ENCODE results near the gene OR8U1.

Gene OR8U1

DNA sequence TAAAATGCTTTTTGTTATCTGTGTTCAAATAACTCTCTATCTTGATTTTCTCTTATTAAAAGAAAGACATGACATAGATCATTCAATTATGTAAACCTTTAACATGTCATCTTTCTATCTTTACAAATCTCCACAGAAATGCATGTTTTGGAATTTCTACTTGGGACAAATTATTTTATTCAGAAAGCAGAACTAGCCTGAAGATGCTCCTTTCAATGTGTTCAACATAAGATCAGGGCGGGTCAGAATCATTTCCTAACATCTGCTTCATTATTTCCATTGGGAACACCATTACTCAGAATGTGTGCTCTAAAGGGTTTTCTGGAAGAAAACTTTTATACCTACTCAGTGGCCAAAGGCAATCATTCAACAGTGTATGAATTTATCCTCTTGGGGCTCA is 37.0 kb downstream of the OR8U1 start, which contains the start of gene OR5AL1:
TSS of gene OR5AL1 (plus strand) at position 301 of the 400 bp plus-strand sequence.
- no peak within 1 kb of the TSS for H3K4me2 ChIP-seq (ENCODE audit: low read length)
- no peaks in the 10 kb centered on the region for H3K36me3 ChIP-seq (replicated peaks; ENCODE audit: low read depth, low read length)
- no peak within 1 kb of the TSS for H3K27ac ChIP-seq (ENCODE audit: low read length)
- H4K20me1 ChIP-seq (ENCODE audit: insufficient read depth, low read length) = no peaks in the 10 kb centered on the region
- no peak within 1 kb of the TSS for H3K9ac ChIP-seq (ENCODE audit: low read length)
- H2AFZ ChIP-seq (ENCODE audit: low read depth, low read length) = no peak within 1 kb of the TSS
- no peaks in the 10 kb centered on the region for H3K79me2 ChIP-seq (ENCODE audit: low read length)
- H3K4me1 ChIP-seq (ENCODE audit: low read length) = no peaks in the 10 kb centered on the region
- no peaks in the 10 kb centered on the region for H3K9me3 ChIP-seq (ENCODE audit: insufficient read depth, low read length)
- no peak for TF ChIP-seq EZH2phosphoT487 (IDR thresholded peaks at IDR 0.05; ENCODE audit: low read depth)
- TF ChIP-seq, protein P1, sequence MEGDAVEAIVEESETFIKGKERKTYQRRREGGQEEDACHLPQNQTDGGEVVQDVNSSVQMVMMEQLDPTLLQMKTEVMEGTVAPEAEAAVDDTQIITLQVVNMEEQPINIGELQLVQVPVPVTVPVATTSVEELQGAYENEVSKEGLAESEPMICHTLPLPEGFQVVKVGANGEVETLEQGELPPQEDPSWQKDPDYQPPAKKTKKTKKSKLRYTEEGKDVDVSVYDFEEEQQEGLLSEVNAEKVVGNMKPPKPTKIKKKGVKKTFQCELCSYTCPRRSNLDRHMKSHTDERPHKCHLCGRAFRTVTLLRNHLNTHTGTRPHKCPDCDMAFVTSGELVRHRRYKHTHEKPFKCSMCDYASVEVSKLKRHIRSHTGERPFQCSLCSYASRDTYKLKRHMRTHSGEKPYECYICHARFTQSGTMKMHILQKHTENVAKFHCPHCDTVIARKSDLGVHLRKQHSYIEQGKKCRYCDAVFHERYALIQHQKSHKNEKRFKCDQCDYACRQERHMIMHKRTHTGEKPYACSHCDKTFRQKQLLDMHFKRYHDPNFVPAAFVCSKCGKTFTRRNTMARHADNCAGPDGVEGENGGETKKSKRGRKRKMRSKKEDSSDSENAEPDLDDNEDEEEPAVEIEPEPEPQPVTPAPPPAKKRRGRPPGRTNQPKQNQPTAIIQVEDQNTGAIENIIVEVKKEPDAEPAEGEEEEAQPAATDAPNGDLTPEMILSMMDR (IDR thresholded peaks at IDR 0.05; ENCODE audit: low read depth, low read length) = no peak
- no peak within 1 kb of the TSS for H3K4me3 ChIP-seq (ENCODE audit: low read length)
- no peaks in the 10 kb centered on the region for H3K27me3 ChIP-seq (ENCODE audit: low read depth, low read length)

All from OCI-LY3 (cell line).